H9 (cell line): ENCODE data around the gene AP4S1. TPM values are rescaled to one million over a fixed set of nuclear protein-coding genes. Genes with fewer than 3 reads are reported as not detected.

Source experiments
- DNase-seq: peaks from one replicate; pipeline ENCODE4 v3.0.0-alpha.2; 2017
- H2AFZ ChIP-seq: one replicate; pipeline ENCODE4 v1.6.1; 2013; ENCODE audit warnings: mild to moderate bottlenecking, low read length, control low read depth, moderate library complexity
- H2AK5ac ChIP-seq: 2 replicates; pipeline ENCODE4 v1.6.1; 2013; ENCODE audit warnings: low read length, control low read depth, mixed read lengths; ENCODE audit not compliant: insufficient read length
- H2BK120ac ChIP-seq: one replicate; pipeline ENCODE4 v1.6.1; 2013; ENCODE audit warnings: low read depth, mild to moderate bottlenecking, low read length, control low read depth, inconsistent platforms; ENCODE audit not compliant: poor library complexity, severe bottlenecking
- H2BK12ac ChIP-seq: 2 replicates; pipeline ENCODE4 v1.6.1; 2013; ENCODE audit warnings: low read length, control low read depth, mixed read lengths, low read depth; ENCODE audit not compliant: insufficient read length
- H2BK15ac ChIP-seq: 2 replicates; pipeline ENCODE4 v1.6.1; 2013; ENCODE audit warnings: low read depth, low read length, control low read depth
- H2BK20ac ChIP-seq: one replicate; pipeline ENCODE4 v1.6.1; 2013; ENCODE audit warnings: low read depth, mild to moderate bottlenecking, low read length, control low read depth, inconsistent platforms; ENCODE audit not compliant: poor library complexity, severe bottlenecking
- H2BK5ac ChIP-seq: 2 replicates; pipeline ENCODE4 v1.6.1; 2013; ENCODE audit warnings: low read length, control low read depth, mixed read lengths; ENCODE audit not compliant: insufficient read length
- H3K14ac ChIP-seq: 2 replicates; pipeline ENCODE4 v1.6.1; 2013; ENCODE audit warnings: low read length, control low read depth; ENCODE audit not compliant: insufficient read depth
- H3K18ac ChIP-seq: 2 replicates; pipeline ENCODE4 v1.6.1; 2013; ENCODE audit warnings: low read depth, mild to moderate bottlenecking, mixed read lengths, low read length, control low read depth; ENCODE audit not compliant: insufficient read length
- H3K23ac ChIP-seq: 2 replicates; pipeline ENCODE4 v1.6.1; 2013; ENCODE audit warnings: low read length, control low read depth, mixed read lengths, low read depth; ENCODE audit not compliant: insufficient read length
- H3K23me2 ChIP-seq: 2 replicates; pipeline ENCODE4 v1.6.1; 2013; ENCODE audit warnings: low read depth, mild to moderate bottlenecking, mixed read lengths, low read length, control low read depth; ENCODE audit not compliant: insufficient read length, poor library complexity, severe bottlenecking
- H3K27ac ChIP-seq: 2 replicates; pipeline ENCODE4 v1.5.1; 2013; ENCODE audit warnings: low read length, control low read depth, mixed read lengths, low read depth; ENCODE audit not compliant: insufficient read length
- H3K27me3 ChIP-seq: 2 replicates; pipeline ENCODE4 v1.6.1; 2013; ENCODE audit warnings: low read length, control low read depth, inconsistent platforms; ENCODE audit not compliant: insufficient read depth
- H3K4ac ChIP-seq: 2 replicates; pipeline ENCODE4 v1.6.1; 2013; ENCODE audit warnings: low read depth, mild to moderate bottlenecking, control low read depth, inconsistent platforms, low read length, moderate library complexity
- H3K4me1 ChIP-seq: 2 replicates; pipeline ENCODE4 v1.6.1; 2013; ENCODE audit warnings: low read length, control low read depth, inconsistent platforms; ENCODE audit not compliant: insufficient read depth
- H3K4me2 ChIP-seq: 2 replicates; pipeline ENCODE4 v1.6.1; 2013; ENCODE audit warnings: low read length, control low read depth, mixed read lengths; ENCODE audit not compliant: insufficient read length, insufficient read depth
- H3K56ac ChIP-seq: 2 replicates; pipeline ENCODE4 v1.6.1; 2013; ENCODE audit warnings: low read depth, mild to moderate bottlenecking, mixed read lengths, low read length, control low read depth; ENCODE audit not compliant: insufficient read length
- H3K79me1 ChIP-seq: 2 replicates; pipeline ENCODE4 v1.6.1; 2013; ENCODE audit warnings: low read depth, mild to moderate bottlenecking, moderate library complexity, low read length, control low read depth, inconsistent platforms; ENCODE audit not compliant: insufficient read depth, poor library complexity, severe bottlenecking
- H3K79me2 ChIP-seq: 2 replicates; pipeline ENCODE4 v1.6.1; 2013; ENCODE audit warnings: low read length, control low read depth, inconsistent platforms; ENCODE audit not compliant: insufficient read depth
- H3K9ac ChIP-seq: 2 replicates; pipeline ENCODE4 v1.6.1; 2013; ENCODE audit warnings: low read length, control low read depth, mixed read lengths; ENCODE audit not compliant: insufficient read length; ENCODE audit errors: extremely low read depth
- H3K9me3 ChIP-seq: one replicate; pipeline ENCODE4 v1.6.1; 2013; ENCODE audit warnings: low read depth, low read length, inconsistent platforms; ENCODE audit not compliant: control insufficient read depth
- H3T11ph ChIP-seq: one replicate; pipeline ENCODE4 v1.6.1; 2013; ENCODE audit warnings: mild to moderate bottlenecking, low read length, control low read depth, inconsistent platforms
- H4K20me1 ChIP-seq: one replicate; pipeline ENCODE4 v1.6.1; 2013; ENCODE audit not compliant: control insufficient read depth, insufficient read length, insufficient read depth
- H4K5ac ChIP-seq: 2 replicates; pipeline ENCODE4 v1.6.1; 2013; ENCODE audit warnings: low read depth, mild to moderate bottlenecking, mixed read lengths, low read length, control low read depth; ENCODE audit not compliant: insufficient read length
- H4K8ac ChIP-seq: replicated peaks from 2 replicates; pipeline ENCODE4 v1.6.1; 2013; ENCODE audit warnings: low read length, control low read depth, mixed read lengths, low read depth; ENCODE audit not compliant: insufficient read length
- H4K91ac ChIP-seq: 2 replicates; pipeline ENCODE4 v1.6.1; 2013; ENCODE audit warnings: low read depth, mild to moderate bottlenecking, moderate library complexity, mixed read lengths, low read length, control low read depth; ENCODE audit not compliant: insufficient read length
- H3K27ac Mint-ChIP-seq, 3 experiments: 2 replicates in 2 of 3; 3 replicates in 1 of 3; pipeline ENCODE4 v1.8.0; 2020 to 2021; ENCODE audit warnings: mixed read lengths in 3 of 3, mild to moderate bottlenecking in 1 of 3, moderate library complexity in 1 of 3
- H3K27me3 Mint-ChIP-seq: 2 replicates; pipeline ENCODE4 v1.8.0; 2021; ENCODE audit warnings: low read depth, mild to moderate bottlenecking, moderate library complexity, mixed read lengths
- H3K36me3 Mint-ChIP-seq, 3 experiments: 2 replicates in 2 of 3; 3 replicates in 1 of 3; pipeline ENCODE4 v1.8.0; 2020 to 2021; ENCODE audit warnings: low read depth in 3 of 3, mixed read lengths in 3 of 3; ENCODE audit not compliant: insufficient read depth in 1 of 3
- H3K4me1 Mint-ChIP-seq, 2 experiments: 2 replicates each; pipeline ENCODE4 v1.8.0; 2020; ENCODE audit warnings: mixed read lengths in 2 of 2
- H3K4me3 Mint-ChIP-seq, 2 experiments: 2 replicates in 1 of 2; 3 replicates in 1 of 2; pipeline ENCODE4 v1.8.0; 2020 to 2021; ENCODE audit warnings: mild to moderate bottlenecking in 2 of 2, mixed read lengths in 2 of 2, moderate library complexity in 1 of 2
- H3K9me3 Mint-ChIP-seq, 2 experiments: 2 replicates in 1 of 2; 3 replicates in 1 of 2; pipeline ENCODE4 v1.8.0; 2020; ENCODE audit warnings: mild to moderate bottlenecking in 2 of 2, mixed read lengths in 2 of 2, moderate library complexity in 1 of 2
- WGBS: extraction: QIAGEN DNeasy Blood & Tissue Kit; methylation state at CpG from one replicate; pipeline ENCODE4 v1.1.7; 2013; ENCODE audit warnings: missing lambda C conversion rate, low lambda C conversion rate, mixed read lengths; ENCODE audit not compliant: insufficient read length; ENCODE audit errors: extremely low coverage; 5-methylcytosine and 5-hydroxymethylcytosine counted together
- long read RNA-seq: library from polyadenylated mRNA; unstranded; transcript quantifications from one replicate; pipeline ENCODE4 v2.0.0, GENCODE V29; 2020
- total RNA-seq: library from RNA; stranded (reverse); gene quantifications from 2 replicates; pipeline ENCODE4 v1.2.1, GENCODE V29; 2021
- TF ChIP-seq, protein P1 (sequence below): fragments of 200-600 bp; sonication (generic); conservative IDR thresholded peaks from 3 replicates; pipeline ENCODE4 v1.8.0; 2021; ENCODE audit warnings: antibody characterized with exemption, mild to moderate bottlenecking

The AP4S1 gene, protein sequence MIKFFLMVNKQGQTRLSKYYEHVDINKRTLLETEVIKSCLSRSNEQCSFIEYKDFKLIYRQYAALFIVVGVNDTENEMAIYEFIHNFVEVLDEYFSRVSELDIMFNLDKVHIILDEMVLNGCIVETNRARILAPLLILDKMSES
- total RNA-seq, result 11.3 and 13.7 TPM in 2 replicates
- long read RNA-seq, partial matches to known transcripts, result 0 of 1 reads
- long read RNA-seq, other reads (novel, unspliced or antisense), result 1 of 1 reads

DNA sequence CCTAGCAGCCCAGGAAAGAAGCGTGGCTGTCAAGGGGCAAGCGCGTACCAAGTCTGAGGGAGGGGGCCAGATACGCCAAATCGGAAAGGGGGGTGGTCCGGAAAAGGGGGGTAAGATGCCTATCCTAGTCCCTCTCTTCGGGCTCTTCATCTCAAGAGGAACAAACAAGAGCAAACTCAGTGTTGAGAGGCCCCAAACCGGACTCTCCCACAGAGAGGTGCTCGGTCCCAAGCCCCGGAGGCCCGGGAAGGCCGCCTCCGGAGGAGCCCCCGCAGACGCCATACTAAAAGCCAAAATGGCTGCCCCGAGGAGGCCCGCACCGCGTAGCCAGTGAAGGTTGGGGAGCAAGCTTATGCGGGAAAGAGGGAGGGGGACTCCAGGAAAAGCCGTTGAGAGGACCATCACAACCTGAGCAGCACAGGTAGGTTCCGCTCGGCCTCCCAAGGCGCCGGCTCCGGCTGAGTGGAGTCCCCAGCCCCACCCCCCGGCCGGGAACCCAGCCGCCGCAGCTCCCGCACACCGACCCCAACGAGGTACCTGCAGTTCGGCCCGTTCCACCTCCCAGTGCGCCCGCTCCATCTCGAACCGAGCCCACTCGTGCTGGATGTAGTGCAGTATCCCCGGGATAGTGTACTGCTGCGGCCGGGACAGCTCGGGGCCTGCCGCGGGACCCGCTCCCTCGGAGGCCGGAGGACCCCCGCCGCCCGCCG lies at the start of gene AP4S1:
Gene AP4S1 (plus strand): TSS at position 283 of the 710 bp plus-strand sequence. CDS start 40,548 bp downstream, outside the sequence.
- Histone ChIP-seq H3K23me2 (peaks cover 12% of the 10 kb centered on the region), H3K23ac (no peak within 1 kb of the TSS), H3K79me2 (peaks cover 22% of the 10 kb centered on the region; the same call in 1 of the 2 replicates), H4K91ac (peak within 1 kb of the TSS; percentile 22), H3K14ac (peak within 1 kb of the TSS; percentile 99), H4K8ac (no peak within 1 kb of the TSS), H3K4me2 (peak within 1 kb of the TSS; percentile 94), H3K18ac (peak within 1 kb of the TSS; percentile 99), H2BK20ac (no peak within 1 kb of the TSS), H3K27me3 (no peaks in the 10 kb centered on the region), H3K27ac (peak within 1 kb of the TSS; percentile 29), H3K56ac (no peak within 1 kb of the TSS), H3K4me1 (no peaks in the 10 kb centered on the region), H3K9ac (peak within 1 kb of the TSS; percentile 93), H2BK12ac (no peak within 1 kb of the TSS), H3K79me1 (peaks cover 6% of the 10 kb centered on the region), H3K9me3 (no peaks in the 10 kb centered on the region), H2BK15ac (no peak within 1 kb of the TSS), H4K20me1 (no peaks in the 10 kb centered on the region), H2BK120ac (no peak within 1 kb of the TSS), H3T11ph (no peak within 1 kb of the TSS), H2AFZ (no peak within 1 kb of the TSS), H4K5ac (peak within 1 kb of the TSS; percentile 39), H2BK5ac (peak within 1 kb of the TSS; percentile 76), H3K4ac (no peak within 1 kb of the TSS; the same call in 1 of the 2 replicates), H2AK5ac (no peak within 1 kb of the TSS)
- peak; percentile 49 for DNase-seq
- H3K4me1 Mint-ChIP-seq, result peaks cover 19 to 39% of the 10 kb centered on the region in 2 experiments
- TF ChIP-seq, protein P1, sequence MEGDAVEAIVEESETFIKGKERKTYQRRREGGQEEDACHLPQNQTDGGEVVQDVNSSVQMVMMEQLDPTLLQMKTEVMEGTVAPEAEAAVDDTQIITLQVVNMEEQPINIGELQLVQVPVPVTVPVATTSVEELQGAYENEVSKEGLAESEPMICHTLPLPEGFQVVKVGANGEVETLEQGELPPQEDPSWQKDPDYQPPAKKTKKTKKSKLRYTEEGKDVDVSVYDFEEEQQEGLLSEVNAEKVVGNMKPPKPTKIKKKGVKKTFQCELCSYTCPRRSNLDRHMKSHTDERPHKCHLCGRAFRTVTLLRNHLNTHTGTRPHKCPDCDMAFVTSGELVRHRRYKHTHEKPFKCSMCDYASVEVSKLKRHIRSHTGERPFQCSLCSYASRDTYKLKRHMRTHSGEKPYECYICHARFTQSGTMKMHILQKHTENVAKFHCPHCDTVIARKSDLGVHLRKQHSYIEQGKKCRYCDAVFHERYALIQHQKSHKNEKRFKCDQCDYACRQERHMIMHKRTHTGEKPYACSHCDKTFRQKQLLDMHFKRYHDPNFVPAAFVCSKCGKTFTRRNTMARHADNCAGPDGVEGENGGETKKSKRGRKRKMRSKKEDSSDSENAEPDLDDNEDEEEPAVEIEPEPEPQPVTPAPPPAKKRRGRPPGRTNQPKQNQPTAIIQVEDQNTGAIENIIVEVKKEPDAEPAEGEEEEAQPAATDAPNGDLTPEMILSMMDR, result no peak
- H3K27ac Mint-ChIP-seq, result peak within 1 kb of the TSS; percentile 93 to 99 (median 97)
- no peaks in the 10 kb centered on the region for H3K27me3 Mint-ChIP-seq
- peaks cover 9 to 20% (median 15%) of the 10 kb centered on the region in 3 experiments; a peak in 6 of 7 replicates for H3K36me3 Mint-ChIP-seq
- no CpG with 5 or more reads among the region's 53 CpGs for WGBS
- peak within 1 kb of the TSS; percentile 74 to 91 for H3K4me3 Mint-ChIP-seq
- no peaks in the 10 kb centered on the region; a peak in 1 of 5 replicates for H3K9me3 Mint-ChIP-seq
